Forelimb muscle (tissue), 1 donor: ENCODE data around the gene SELENON. TPM values are rescaled to one million over a fixed set of nuclear protein-coding genes. Genes with fewer than 3 reads are reported as not detected.

Experiments used
- DNase-seq: peaks from one replicate; pipeline ENCODE4 v3.0.0-alpha.2; 2013; ENCODE audit warnings: low read depth
- polyA plus RNA-seq: library from polyadenylated mRNA; unstranded; fragments of 120-200 nt; gene quantifications from one replicate; pipeline ENCODE4 v1.2.1, GENCODE V29; 2013; ENCODE audit not compliant: insufficient read length

SELENON gene
- polyA plus RNA-seq, 1 donor = 51.3 TPM

- no peak for DNase-seq
These were observed 6.3 kb upstream of the SELENON start for GRCh38 chr1:25793585-25794170.

GRCh38 chr1:25794325-25794724 lies 5.7 kb upstream of the SELENON start:
- no peak for DNase-seq

GRCh38 chr1:25795211-25795610 lies 4.8 kb upstream of the SELENON start:
- DNase-seq = no peak

GRCh38 chr1:25795946-25796810 lies 3.8 kb upstream of the SELENON start:
- no peak for DNase-seq

DNA sequence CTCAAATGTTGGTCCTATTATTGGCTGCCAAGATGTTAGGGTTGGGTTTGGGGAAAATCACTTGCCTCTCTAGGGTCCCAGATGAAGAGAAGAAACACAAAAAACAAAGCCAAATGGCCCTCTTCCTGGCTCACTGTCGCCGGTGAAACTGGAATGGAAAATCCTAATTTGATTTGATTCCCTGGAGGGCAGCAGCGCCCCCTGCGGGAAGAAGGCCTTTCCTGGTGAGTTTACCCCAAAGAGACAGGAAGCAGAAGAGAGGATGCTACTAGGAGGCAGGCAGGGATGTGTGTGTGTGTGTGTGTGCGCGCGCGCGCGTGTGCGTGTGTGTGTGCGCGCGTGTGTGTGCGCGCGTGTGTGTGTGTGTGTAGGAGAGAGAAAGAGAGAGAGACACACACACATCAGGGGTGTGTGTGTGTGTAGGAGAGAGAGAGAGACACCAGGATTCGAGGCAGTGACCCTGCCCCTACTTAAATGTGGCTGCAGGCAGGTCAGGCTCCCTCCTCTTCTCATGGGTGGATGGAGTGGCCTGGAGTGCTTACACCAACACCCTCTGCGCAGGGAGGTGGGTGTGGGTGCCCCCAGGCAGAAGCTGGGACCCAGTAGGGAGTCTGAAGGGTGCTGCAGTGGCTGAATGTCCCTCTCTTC lies 3.1 kb upstream of the SELENON start:
- no peak for DNase-seq

DNA sequence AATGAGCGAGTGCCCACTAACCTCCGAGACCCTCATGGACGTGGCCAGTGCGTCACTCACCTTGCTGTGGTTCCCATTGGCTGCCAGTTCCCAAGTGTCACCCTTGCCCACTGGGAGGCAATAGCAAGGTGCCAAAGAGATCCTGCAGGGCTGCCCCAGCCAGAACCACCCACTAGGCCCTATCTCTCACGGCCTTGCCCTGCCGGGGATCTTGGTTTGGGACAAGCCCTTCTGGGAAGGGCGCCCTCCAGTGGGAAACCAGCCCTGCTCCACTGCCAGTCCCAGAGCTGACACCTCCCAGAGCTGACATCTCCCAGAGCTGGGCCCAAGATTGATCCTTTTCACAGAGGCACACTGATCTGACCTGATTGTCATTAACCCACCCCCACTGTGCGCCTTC lies 2.1 kb upstream of the SELENON start:
- no peak for DNase-seq

GRCh38 chr1:25798666-25799351 lies 1.2 kb upstream of the SELENON start:
- no peak for DNase-seq

DNA sequence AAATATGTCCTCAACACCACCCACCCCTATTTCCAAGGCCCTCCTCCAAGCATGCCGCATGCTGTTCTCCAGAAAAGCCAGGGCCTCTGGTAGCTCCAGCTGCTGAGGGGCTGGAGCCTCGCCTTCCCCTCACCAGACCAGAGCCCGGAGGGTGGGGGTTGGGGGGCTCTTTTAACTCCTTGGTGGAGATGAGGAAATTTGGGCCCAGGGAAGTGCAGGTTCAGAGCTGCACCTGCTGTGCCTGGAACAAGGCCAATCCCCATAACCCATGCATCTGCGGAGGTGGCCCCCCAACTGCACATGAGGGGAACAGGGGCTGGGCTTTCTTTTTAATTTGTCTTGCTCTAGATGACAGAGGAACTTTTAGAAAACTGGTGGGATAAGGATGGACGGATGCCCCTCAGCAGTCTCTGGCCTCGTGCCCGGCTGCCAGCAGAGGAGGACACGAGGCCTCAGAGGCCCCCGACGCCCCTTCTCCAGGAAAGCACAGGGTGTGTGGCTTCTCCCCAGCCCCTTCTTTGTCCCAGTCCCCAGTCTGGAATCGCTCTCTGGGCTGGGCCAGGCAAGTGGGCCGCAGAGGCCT lies 550 bp upstream of the SELENON start:
- DNase-seq = no peak

- no peak for DNase-seq
These were observed 847 bp downstream of the SELENON start for GRCh38 chr1:25800703-25801377.

GRCh38 chr1:25802915-25803314 lies 2.9 kb downstream of the SELENON start:
- no peak for DNase-seq

GRCh38 chr1:25803368-25803767 lies 3.4 kb downstream of the SELENON start:
- no peak for DNase-seq

GRCh38 chr1:25804244-25804963 lies 4.4 kb downstream of the SELENON start:
- no peak for DNase-seq

DNA sequence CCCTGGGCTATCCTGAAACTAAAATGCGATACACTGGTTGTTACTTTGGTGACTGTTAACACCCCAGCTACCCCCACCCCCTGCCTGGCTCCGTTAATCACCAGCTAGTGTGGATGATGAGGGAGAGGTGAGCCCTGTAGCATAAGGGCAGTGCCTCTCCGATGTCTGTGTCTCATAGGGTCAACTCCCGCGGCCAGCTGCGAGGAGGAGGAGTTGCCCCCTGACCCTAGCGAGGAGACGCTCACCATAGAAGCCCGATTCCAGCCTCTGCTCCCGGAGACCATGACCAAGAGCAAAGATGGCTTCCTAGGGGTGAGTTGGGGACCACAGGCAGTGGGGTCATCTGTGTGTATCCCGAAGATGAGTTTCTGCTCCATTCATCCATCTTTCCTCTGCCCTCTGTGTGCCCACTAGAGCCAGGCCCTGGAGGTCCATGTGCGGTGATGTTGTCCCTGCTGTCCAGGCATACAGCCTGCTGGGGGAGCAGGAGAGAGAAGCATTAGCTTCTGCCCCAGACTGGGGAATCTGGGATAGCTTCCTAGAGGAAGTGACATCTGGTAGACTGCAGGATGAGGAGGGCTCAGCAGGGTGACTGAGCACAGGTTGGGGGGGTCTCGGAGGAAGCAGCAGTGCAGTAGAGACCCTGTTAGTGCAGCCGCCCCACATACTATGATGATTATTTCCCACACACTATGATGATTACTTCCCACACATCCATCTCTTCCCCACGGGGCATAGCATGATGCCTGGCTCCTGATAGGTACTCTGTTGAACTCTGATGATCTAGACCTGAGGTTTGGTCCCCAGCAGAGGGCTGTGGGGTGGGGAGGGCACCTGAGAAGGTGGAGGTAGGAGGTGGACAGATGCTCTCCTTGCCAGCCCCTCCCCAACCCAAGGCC lies 5.2 kb downstream of the SELENON start:
- no peak for DNase-seq

GRCh38 chr1:25805863-25806225 lies 5.9 kb downstream of the SELENON start:
- no peak for DNase-seq

GRCh38 chr1:25806418-25806817 lies 6.4 kb downstream of the SELENON start:
- DNase-seq = no peak

- DNase-seq = no peak
These were observed 7.7 kb downstream of the SELENON start for GRCh38 chr1:25807480-25808390.

DNA sequence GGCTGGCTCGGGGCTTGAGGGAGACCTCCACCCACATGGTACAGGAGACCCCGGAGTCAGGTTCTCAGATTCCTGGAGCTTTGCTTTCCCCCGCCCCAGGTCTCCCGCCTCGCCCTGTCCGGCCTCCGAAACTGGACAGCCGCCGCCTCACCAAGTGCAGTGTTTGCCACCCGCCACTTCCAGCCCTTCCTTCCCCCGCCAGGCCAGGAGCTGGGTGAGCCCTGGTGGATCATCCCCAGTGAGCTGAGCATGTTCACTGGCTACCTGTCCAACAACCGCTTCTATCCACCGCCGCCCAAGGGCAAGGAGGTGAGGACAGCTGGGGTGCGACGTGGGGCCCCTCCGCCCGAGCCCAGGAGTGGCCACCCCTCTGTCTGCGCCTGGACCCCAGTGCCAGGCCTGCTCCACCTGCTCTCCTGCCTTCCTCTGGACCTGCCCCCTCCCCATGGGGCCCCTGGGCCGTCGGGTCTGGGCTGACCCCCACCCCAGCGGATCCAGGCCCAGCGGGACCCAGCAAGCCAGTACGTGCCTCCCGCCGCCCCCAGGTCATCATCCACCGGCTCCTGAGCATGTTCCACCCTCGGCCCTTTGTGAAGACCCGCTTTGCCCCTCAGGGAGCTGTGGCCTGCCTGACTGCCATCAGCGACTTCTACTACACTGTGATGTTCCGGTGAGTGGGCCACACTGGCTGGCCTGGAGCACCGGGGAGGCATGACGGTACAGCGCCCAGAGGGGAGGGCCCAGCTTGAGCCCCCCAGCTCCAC lies 8.7 kb downstream of the SELENON start:
- DNase-seq = no peak
